NCI-H2171 (cell line): ENCODE measurements around the gene PTH1R.

Experiments
- DNase-seq: peaks from one replicate; lab custom pipeline; 2025; lab: John Stamatoyannopoulos, UW

The PTH1R gene

GRCh38 chr3:46864061-46864881 is 13.2 kb upstream of the PTH1R start:
- no peak for DNase-seq

GRCh38 chr3:46865031-46865507 is 12.5 kb upstream of the PTH1R start:
- DNase-seq = no peak

DNA sequence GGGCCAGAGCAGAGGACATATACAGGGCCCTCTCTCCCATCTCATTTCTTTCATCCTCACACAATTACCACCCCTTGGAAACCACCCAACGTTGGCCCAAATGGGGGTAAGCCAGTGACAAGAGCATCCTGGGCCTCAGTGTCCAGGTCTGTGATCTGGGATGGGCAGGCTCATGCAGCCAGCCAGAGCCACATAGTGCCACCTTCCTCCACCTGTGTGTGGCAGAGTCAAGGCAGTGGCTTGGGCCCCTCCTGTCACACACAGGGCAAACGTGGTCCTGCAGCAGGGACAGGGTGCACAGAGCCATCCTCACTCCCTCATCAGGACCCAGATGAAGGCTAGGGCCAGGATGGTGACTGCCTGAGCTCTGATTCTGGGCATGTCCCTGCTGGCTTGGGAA is 12.0 kb upstream of the PTH1R start:
- no peak for DNase-seq

- DNase-seq = no peak
Measured at GRCh38 chr3:46866032-46866595, 11.4 kb upstream of the PTH1R start.

DNA sequence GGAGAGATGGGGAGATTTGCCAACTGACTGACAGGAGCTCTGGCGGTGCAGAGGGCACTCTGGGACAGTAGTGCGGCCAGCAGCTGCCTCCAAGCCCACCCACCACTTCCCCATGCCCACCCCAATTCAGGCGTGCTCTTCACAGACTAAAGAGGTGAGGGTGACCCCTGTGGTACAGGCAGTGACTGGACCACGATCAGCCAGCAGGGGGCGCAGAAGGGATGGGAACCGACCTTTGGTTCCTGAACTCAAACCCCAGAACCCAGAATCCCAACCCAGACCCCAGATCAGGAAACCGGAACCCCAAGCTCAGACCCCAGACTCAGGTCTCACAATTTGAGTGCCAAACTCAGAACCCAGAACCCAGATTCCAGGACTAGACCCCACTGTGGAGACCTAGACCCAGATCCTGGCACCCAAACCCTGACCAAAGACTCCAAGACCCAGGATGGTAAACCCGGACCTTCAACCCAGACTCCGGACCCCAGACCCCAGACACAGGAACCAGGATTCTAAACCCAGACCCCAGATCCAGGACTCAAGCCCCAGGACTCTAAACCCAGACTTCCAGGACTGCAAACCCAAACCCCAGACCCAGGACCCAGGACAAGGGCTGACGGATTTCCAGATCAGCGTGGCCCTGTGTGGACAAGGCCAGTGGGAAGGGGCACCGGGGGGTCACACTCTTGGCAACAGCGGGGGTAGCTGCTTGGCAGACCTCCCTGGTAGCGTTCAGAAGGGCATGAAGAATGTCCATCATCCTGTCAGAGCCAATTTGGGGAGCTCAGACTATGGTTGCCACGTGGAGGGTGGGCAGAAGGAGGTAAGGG is 10.6 kb upstream of the PTH1R start:
- DNase-seq = no peak

DNA sequence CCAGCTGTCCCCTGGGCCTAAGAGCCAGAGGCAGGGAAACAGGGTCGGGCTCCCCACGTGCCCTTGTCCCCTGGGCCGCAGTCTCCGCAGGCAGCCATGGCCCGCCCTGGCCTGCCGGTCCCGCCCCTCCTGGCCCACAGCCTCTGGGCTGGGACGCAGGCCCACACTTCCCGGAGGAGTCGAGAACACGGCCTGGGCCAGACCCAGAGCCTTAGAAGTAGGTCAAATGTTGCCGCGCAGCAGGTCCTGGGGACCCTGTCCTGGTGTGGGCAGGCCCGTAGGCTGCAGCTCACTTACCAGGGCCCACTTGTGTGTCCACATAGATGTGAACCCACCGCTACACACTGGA is 10.0 kb upstream of the PTH1R start:
- DNase-seq = no peak

GRCh38 chr3:46868287-46868686 is 9.2 kb upstream of the PTH1R start:
- DNase-seq = no peak

GRCh38 chr3:46868948-46869347 is 8.6 kb upstream of the PTH1R start:
- no peak for DNase-seq

DNA sequence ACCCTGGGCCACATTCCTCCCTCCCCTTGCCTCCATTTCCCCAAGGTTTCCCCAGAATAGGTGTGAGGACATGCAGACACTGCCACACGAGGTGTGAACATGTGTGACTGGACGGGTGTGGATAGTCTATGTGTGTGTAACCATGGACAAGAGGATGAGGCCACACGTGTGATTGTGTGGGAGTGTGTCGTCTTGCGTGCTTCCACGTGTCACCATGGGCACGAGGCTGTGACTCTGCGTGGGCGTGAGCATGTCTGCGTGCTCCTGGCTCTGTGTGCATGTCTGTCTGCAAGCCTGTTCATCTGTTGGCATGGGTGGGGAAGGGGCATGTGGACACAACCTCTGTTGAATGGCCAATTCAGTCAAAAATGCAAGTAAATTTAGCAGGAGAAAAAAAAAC is 8.1 kb upstream of the PTH1R start:
- DNase-seq = no peak

GRCh38 chr3:46870651-46871050 is 6.9 kb upstream of the PTH1R start:
- no peak for DNase-seq

GRCh38 chr3:46871222-46871621 is 6.3 kb upstream of the PTH1R start:
- DNase-seq = no peak

DNA sequence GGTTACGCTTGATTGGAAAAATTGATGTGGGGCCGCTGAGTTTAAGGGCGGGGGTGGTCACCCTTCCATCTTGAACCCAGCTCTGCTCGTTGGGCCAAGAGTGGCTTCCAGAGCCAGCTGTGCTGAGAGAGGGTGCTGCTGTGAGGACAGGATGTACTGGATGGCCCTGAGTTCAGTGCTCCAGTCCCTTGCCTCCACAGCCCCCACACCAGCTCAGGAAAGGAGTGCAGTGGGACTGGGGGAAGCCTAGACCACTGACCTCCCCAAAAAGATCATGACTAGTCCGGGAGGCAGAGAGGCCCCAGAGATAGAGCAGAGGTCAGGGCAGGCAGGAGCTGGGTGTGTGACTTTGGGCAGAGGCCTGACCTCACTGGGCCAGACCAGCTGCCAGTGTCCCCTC is 4.0 kb upstream of the PTH1R start:
- DNase-seq = no peak

DNA sequence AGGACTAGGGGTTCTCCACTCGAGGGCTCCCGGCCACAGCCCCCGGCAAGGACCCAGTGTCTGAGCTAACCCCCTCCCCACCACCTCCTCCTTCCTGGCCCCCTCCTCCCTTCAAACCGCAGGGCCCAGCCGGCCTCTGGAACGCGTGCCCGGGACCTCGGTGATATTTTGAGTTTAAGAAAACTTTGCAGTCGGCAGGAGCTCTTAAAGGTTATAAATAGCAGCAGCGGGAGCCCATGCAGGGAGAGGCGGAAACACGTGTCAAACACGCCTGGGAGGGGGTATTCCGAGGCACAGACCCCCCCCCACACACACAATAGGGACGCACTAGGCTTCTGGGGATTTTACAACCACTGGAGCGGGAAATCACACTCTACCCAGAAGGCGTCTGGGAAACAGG is 3.1 kb upstream of the PTH1R start:
- no peak for DNase-seq

DNA sequence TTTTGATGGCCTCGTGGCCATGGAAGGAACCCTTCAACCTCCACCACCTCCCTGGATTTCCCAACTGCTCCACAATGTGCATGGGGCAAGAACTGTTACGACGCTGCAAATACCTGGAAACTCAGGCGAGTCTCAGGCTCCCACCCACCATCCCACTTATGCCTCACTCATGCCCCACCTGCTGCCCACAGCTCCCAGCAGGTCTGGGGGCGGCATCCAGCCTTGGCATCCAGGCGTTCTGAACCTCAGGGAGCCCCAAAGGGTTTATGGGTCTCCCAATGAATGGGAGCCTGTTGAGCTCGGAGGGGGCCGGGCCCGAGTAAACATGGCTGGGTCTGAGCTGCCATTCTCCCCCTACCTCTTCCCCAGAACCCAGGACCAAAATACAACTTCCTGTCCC is 2.0 kb upstream of the PTH1R start:
- DNase-seq = no peak

DNA sequence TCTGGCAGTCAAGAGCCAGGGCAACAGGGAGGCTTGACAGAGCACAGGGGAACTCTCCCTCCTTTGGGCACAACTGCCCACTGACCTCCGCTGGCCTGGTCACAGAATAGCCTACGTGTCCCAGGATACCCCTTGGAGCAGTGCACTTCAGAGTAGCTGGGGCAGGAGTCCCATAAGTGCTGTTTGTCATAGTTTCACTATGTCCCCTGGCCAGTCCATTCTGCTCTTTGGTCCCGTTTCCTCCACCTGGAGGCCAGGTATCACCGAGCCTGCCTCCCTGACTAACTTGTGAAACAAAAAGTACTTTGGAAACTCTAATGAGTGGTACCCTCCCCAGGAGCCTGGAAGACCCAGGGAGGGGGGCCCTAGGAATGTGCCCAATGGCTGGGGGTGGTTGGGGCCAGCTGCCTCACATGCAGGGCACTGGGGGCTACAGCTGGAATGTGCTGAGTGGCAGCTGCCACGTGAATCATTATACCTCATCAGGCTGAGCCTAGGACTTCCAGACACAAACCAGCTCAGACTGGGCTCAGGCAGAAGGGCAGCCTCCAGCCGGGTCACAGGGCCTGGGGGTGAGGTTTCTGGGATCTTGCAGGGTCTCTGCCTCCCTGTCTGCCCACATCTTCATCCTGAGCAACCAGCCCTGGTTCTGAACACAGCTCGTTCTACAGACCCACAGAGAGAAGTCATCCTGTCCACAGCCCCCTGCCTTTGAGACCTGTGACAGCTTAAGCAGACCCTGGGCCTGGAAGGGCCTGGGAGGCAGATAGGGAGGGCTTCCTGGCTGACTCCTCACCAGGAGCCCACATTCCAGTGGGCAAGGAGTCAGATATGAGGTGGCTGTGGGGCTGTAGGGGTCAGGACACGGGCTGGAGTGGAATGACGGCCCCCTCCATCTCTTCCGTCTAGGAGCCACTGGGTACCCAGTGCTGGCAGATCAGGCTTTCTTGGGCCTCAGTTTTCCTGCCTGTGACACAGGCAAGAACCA is 914 bp upstream of the PTH1R start:
- no peak for DNase-seq

GRCh38 chr3:46878781-46879436 is 1.4 kb downstream of the PTH1R start:
- no peak for DNase-seq

DNA sequence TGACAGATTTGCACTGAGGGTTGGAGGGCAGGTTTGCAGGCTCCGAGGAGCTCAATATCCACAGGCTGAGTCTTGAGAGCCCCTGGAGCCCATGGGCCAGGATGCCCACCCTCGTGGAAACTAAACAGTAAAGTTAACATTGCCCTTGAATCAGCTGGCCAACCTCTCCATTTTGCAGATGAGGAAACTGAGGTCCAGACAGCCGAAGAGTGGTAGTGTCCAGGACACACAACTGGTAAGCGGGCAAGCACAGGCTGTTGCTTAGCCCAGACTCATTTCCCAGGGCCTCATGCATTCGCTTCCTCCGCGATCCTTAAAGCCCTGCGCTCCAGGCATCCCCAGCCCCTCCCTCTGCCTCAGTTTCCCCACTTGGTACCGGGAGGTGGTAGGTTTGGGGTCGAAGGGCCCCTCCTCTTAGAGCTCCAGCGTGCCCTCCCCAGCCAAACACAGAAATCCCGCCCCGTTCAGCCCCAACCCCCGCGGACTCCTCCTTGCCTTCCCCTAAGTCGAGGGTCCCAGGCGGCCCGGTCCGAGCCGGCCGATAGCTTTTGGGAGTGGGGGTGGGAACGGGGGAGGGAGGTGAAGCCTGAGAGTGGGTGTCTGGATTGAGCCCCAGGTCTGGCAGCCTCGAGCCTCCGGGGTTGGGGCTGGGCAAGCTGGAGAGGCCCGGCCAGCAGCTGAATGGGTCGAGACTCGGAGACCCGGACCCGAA is 3.5 kb downstream of the PTH1R start:
- DNase-seq = no peak

DNA sequence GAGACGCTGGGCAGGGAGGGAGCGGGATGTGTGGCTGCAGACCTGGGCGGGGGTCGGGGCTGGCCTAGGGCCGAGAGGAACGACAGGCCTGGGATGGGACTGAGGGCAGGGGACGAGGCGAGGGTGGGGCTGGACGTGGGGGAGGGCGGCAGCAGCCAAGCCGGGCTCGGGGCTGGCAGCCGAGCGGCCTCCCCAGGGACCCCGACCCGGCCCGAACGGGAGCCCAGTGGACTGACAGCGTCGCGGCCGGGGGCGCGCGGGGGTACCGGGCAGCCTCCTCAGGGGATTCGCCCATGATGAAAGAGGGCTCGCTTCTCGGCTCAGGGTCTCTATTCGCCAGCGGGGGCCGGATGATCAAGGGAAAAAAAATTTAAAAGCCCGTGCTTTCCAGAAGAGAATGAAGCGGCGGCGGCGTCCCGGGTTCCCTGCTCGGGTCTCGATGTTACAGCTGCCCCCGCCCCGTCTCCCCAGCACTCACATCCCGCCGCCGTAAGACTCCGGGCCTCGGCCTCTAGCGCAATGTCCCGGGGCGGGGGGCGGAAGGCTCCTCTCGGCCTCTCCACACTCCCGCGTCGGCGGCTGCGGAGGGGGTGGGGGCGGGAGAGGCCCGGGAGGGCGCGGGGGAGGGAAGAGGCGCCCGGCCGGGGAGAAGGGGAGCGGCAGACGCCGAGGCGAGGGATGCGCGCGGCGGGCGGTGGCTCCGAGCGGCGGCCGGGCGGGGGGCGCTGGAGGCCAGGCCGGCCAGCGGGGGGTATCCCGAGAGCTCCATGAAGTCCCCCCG is 4.3 kb downstream of the PTH1R start:
- DNase-seq = no peak

GRCh38 chr3:46882377-46883053 is 5.0 kb downstream of the PTH1R start:
- DNase-seq = no peak
